GM19397 (cell line): ENCODE results near the gene L1CAM.

Experiments
- ATAC-seq: cut with Tn5 transposase; IDR thresholded peaks from one replicate; pipeline ENCODE4 v1.9.1; 2021; ENCODE audit warnings: mild to moderate bottlenecking, moderate library complexity; ENCODE audit not compliant: unreplicated experiment

L1CAM gene

DNA sequence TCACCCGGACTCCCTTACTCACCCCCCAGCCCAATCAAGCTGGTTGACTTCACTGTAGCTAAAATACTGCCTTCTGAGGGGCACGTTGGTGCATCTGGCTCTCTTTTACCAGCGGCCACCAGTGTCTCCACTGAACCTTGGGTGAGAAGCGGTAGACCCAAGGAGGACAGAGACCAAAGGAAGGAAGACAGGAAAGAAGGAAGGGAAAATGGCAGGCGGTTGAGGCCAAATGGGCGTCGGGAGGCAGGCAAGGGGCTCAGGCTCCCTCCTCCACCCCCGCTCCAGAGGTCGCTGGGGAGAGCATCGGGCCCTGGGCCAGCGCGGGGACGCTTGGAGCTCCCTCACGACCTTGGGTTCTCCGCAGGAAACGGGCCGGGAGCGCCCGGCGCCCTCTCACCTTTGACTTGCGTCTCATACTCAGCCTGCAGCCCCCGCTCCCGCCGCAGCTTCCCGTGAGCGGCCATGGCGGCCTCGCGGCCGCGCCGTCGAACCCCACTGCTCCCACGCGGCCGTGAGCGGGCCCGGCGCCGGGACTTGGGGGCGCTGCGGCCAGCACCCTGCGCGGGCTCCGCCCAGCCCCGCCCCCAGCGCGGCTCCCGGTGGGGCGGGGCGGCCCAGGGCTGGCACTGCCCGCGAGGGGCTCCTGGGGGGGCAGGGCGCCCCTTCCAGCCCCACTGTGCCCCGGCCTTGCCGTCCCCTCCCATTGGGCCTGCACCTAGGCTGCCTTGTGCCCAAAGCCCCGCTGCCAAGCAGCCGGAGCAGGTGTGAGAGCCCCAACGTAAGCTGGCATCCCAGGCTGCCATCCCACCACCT is 40.0 kb upstream of the L1CAM start, which contains the start of gene ARHGAP4:
TSS of gene ARHGAP4 (minus strand) at position 526 of the 813 bp plus-strand sequence. CDS start at position 464, 62 bp downstream.
- ATAC-seq: no peak

DNA sequence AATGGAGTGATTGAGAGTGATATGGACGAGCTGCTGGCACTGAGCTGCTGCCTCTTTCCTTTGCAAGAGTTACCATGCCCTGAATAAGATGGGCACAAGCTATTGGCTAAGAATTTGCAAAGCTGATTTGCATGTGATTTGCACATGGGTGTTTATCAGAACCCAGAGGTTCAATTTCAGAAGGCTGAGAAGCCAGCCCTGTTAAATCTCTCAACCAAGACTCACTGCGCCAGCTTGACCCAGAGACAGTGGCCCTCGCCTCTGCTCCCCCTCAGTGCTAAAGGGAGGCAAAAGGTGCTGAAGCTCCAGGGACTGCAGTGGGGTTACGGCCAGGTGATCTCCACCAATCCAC is 39.4 kb upstream of the L1CAM start:
- no peak for ATAC-seq

DNA sequence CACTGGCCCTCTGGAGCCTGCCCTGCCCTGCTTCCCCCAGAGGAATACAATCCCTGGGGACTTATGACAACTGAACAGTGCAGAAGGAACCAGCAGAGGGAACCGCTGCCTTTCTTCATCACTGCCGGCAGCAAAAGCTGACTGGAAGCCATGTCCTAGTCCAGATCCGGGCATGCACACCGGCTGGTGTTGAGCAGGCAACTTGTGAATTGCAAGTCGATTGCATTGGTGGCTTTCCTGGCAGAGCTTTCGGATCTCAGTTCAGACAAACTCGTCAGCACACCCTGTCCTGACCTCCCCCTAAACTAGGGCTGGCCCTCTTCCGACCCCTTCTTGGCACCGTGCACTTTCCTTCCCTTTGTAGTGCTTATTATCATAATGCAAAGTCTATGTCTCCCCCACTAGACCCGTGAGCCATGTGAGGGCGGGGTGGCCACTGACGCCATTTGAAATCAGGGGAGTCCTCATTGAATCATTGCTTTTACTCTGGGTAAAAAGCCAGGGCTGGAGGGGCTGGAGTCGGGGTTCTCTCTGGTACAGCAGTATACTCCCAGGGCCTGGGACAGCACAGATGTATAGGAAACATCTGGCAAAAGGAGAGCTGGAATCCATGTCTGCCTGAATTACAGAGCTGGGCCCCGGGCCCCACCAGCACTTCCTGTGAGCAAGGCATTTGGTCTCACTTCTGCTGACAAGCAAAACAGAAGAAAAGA is 38.3 kb upstream of the L1CAM start:
- ATAC-seq: no peak

DNA sequence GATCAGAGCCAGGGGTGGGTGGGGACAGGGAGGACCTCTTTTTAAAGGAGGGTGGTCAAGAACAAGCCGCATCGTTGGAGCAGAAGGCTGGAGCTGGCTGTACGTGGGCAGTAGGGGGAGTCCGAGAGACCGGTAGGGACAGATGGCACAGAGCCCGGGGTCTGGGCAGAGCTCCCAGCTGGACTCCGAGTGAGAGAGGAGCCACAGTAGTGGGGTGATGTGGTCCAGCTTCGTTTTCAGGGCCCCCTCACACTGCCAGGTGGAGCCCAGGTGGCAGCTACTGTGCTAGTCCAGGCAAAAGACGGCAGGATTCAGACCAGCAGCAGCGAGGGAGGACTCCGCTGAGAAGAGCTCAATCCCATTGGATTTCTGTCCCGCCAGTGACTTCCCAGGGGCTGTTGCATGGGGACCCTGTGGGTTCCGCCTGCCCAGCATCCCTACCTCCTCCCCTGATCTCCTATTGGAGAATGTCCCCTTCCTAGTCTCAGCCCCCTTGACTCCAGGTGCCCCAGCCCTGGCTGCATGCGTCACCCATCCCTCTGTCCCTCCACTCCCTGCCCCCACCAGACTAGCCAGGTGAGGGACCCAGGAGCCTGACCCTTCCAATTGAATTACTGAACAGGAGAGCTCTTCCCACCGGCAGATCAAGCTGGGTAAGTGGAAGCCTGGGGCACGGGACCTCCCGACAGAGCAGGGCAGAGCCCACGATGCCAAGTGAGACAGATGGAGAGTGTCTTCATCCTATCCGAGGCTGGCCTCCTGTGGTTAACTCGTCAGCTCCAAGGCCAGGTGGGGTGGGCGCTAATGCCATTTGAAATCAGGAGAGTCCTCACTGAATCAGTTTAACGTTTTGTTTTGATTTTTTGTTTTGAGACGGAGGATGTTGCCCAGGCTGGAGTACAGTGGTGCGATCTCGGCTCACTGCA is 37.2 kb upstream of the L1CAM start:
- ATAC-seq: no peak

DNA sequence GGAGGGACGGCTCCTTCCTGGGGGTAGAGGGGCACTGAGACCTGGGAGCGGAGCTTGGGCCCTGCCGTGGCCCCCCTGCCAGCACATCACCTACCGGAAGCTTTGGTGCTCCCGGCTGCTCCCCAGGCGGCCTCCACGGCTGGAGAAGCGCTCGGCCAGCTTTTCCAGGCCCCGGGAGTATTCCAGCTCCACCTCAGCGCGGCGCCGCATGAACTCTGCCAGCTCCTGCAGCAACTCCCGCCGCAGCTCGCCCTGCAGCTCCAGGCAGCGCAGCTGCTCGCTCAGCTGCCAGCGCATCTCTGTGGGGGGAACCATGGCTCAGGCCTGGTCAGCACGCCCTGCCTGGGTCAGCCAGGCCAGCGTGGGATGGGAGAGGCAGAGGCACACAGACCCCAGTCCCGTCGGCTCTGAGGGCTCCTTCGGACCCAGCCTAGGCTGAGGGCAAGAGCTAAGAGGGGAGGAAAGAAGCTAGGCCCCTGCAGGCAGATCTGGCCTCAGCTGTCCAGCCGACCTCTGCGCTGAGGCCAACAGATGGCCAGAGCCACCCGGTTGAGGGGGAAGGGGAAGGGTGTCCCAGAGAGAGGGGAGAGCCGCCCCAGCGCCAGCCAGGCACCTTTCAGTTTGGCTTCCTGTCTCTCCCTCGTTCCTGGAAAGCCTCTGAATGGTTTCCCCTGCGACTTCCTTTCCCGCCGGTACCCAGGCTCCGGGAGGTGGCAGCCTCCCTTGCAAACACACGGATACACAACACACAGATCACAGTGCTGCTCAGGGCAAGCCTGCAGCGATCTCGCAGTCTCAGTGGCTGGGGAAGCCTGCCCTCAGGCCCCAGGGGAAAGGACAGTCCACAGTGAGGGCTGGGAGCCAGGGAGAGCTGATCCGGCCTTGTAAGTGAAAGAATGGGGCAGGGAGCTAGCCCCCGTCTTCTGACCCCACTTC is 35.8 kb upstream of the L1CAM start:
- no peak for ATAC-seq

DNA sequence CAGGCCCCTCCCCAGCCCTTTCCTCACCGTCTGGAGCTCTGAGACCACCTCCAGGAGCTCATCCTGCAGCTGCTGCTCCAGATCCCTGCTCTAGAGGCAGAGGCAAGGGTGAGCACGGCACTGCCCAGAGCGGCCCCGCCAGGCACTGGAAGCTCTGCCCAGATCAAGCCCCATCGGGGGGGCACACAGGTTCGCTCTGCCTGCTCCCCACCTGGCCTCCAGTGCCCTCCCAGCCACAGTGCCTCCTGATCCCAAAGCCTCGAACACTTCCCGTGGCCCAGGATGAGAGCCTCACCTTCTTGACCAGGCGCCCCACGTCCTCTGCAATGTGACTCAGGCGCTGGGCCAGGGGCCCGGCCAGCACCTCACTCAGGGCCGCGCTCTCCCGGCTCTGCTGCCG is 35.1 kb upstream of the L1CAM start:
- no peak for ATAC-seq

DNA sequence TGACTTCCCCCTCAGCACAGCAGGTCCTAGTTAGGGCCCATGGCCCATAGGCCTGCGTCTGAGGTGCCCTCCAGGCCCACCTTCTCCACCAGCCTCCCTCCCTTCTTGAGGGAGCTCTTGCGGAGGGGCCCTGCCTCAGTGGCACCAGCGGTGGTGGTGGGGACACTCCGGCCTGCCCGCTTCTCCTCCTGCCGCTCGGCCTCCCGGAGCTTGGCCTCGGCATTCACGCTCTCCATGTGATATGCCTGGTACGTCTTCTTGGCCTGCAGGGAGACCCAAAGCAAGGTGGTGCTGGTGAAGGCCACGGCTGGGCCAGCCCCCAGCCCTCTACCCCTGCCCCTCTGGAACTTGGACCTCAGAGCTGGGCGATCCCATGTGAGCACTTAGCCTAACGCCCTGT is 34.6 kb upstream of the L1CAM start:
- ATAC-seq: no peak

DNA sequence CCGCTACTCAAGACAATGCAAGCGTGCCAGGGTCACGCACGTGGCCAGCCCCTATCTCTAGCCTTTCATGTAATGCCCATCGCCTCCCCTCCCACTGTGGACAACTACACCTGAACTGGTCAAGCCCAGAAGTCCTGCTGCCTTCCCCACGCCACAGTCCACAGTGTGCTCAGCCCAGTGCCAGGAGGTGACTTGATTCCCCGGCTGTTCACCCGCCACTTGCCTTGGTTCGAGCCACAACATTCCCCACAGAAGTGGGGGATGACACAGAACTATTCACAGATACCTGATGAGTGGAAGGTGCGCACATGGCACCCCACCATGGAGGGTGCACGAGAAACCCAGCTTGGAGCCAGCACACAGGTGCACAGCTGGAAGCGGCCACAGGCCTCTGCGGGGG is 33.3 kb upstream of the L1CAM start:
- no peak for ATAC-seq

DNA sequence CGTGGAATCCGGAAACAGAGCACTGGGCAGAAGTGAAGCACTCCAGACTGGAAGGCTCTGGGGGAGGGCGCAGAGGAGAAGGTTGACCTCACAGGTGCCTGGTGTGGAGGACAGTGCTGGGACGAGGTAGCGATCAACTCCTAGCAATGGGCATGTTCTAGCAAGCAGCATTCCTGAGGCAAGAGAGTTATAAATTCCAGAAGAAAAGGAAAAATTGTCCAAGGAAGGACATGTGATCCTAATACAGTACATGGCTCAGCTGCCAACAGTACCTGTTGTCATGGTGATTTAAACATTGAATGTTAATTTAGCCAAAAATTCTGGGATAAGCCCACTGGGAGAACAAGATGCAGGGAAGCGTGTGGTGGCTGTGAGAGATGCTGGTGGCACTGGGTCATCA is 31.9 kb upstream of the L1CAM start:
- ATAC-seq: no peak

DNA sequence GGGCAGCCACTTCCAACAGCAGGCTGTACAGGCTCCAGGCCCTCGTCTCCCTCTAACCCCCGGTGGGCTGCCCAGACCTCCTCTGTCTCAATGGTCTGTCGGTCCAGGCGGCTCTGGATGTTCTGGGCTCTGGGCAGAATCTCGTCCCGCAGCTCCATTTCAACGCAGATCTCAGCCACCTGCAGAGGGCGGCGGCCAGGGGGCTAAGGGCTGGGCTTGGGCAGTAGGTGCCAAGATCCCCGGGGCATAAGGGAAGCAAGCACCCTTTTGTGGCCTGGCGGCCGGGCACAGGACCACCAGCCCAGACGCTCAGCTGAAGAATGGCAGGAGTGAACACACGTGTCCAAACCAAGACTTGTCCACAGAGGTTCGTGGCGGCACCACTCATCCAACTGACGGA is 27.7 kb upstream of the L1CAM start:
- ATAC-seq: no peak

DNA sequence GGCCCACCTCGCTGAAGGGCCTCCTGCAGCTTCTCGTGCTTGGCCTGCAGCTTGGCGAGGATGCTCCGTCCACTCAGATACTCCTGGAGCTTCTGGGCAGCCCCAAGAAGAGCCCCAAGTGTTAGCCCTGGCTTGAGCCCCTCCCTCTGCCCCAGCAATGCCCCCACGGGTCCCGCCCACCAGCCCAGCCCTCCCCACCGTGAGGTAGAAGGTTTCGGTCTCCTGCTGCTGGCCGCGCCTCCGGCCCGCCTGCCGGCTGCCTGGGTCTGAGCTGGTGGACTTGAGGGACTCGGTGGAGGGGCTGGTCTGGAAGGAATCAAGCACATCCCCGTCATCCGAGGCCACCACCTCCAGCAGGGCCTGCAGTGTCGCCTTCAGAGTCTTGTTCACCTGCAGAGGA is 27.2 kb upstream of the L1CAM start:
- ATAC-seq: no peak

DNA sequence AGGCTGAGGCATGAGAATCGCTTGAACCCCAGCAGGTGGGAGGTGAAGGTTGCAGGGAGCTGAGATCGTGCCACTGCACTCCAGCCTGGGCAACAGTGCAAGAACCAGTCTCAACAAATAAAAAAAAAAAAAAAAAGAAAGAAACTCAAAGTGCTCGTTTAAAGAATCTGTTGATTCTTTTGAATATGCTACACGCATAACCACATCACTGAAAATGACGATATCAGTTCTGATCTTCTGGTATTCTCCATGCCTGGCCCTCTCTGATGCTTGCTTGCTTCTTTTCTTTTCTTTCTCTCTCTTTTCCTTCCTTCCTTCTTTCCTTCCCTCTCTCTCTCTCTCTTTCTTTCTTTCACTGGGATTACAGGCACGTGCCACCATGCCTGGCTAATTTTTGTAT is 25.8 kb upstream of the L1CAM start:
- ATAC-seq: no peak

DNA sequence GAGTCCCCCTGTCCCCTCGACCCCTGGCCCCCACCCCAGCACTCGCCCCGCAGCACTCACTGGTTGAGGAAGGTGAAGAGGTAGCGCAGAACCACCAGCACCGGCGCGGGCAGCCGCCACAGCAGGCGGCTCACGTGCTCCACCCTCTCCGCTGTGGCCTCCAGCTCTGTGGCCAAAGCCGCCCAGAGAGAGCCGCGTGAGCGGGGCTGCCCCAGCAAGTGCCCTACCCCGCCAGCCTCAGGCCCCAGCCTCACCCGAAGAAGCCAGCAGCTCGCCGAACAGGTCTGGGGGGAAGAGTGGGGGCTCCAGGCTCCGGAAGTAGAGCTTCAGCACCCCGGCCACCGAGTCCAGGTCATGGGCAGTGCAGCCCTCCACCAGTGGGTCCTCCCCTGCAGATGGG is 24.5 kb upstream of the L1CAM start:
- no peak for ATAC-seq

DNA sequence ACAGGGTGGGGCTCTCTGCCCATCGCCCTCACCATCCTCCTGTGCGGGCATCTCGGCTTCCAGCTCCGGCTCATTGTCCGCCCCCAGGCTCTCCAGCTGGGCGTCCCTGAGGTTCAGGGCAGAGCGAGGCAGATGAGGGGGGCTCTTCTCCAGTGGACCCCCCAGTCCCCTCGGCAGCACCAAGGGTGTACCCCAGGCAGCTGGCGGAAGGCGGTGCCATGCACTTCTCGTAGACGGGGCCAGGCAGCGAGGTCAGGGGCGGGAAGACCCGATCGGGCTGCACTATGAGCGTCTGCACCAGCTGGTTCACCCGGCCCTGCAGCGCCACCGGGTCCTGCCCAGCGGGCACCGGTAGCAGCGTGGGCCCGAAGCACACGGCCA is 24.0 kb upstream of the L1CAM start:
- no peak for ATAC-seq

DNA sequence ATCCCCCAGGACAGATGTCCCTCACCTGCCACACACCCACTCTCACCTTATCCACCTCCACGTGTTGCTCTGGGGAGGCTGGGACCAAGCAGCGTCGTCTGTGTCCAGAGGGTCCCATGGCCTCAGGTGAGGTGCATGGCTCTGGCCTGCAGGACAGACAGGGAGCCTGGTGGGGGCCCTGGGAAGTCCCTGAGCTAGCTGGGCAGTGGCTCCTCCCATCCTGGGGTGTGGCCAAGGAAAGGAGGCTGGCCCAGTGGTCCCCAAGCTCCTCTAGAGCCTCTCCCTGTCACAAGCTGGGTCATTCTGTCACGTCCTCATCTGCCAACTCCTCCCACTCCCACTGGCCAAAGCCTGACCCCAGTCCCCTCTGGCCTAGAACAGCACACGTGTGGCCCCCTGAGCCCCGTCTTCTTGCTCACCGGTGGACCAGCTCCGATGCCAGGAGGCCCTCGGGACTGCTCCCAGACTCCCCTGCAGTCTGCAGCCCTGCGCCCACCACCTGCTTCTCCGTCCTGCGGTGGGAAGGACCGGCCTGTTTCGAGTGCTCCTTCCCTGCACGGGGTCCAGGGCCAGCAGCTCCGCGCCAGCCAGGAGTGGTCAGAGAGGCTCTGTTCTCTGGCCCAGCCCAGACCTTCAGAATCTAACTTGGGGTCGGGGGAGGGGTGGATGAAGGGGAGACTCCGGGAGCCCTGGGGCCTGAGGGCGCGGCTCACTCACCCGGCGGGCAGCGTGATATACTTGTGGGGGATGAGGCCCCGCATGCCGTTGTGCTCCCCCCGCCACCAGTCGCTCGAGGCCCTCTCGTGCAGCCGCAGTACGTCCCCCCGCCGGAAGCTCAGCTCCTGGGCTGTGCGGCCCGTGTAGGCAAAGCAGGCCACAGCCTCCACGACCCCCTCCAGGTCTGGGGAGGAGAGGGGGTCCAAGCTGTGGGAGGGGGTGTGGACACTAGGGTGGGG is 23.3 kb upstream of the L1CAM start:
- no peak for ATAC-seq

DNA sequence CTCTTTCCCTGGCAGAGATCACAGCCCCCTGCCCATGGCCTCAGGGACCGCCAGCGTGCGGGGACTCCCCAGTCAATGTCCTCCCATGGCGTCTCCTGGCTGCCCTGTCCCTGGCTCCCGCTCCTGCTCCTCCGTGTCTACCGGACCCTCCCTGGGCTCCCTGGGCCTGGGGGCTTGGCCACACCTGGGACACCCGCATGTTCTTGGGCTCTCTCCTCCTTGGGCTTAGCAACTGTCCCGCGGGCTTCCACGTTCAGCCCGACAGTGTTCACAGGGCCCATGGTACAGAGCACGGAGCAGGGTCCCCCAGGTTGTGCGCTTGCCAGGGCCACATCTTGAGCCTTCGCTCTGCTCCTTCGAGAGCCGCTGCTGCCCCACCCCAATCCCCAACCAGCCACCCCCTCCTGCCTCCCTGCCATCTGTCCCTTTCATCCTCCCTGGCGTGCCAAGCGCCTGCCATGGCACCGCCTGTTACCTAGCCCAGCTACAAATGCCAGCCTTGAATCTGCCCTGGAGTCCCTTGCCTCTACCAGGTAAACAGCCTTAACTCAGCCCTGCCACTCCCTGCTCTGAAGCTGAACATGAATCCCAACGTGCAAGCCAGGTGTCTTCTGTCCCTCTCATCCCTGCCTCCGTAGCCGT is 22.4 kb upstream of the L1CAM start:
- no peak for ATAC-seq

DNA sequence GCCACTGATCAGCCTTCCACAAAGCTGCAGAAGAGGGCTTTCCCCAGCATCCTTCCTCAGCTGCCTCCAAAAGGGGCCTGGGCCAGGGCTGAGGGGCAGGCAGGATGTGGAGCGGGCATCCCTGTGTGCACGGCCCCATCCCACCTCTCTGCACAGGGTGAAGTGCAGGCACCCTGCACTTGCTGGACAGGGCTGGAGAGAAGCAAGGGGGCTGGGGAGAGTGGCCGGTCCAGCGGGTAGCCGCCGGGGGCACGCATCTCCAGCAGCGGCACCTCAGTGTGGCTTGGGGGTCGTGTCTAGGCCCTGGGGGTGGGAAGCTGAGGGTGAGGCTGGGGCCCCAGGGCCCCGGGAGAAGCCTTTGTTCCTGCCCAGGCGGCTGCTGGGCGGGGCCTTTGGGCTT is 21.5 kb upstream of the L1CAM start:
- no peak for ATAC-seq

DNA sequence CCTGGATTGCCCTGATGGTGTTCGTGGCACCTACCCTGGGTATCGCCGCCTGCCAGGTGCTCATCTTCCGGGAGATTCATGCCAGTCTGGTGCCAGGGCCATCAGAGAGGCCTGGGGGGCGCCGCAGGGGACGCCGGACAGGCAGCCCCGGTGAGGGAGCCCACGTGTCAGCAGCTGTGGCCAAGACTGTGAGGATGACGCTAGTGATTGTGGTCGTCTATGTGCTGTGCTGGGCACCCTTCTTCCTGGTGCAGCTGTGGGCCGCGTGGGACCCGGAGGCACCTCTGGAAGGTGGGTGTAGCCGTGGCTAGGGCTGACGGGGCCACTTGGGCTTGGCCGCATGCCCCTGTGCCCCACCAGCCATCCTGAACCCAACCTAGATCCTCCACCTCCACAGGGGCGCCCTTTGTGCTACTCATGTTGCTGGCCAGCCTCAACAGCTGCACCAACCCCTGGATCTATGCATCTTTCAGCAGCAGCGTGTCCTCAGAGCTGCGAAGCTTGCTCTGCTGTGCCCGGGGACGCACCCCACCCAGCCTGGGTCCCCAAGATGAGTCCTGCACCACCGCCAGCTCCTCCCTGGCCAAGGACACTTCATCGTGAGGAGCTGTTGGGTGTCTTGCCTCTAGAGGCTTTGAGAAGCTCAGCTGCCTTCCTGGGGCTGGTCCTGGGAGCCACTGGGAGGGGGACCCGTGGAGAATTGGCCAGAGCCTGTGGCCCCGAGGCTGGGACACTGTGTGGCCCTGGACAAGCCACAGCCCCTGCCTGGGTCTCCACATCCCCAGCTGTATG is 20.3 kb upstream of the L1CAM start:
- no peak for ATAC-seq
